HCT116 (cell line): ENCODE data around the gene DSG1. TPM values are rescaled to one million over a fixed set of nuclear protein-coding genes. Genes with fewer than 3 reads are reported as not detected.

ENCODE experiments used
- ATAC-seq: fragments of 200-7000 bp; cut with Tn5 transposase; 2 replicates; pipeline ENCODE4 v1.9.1; 2020; ENCODE audit warnings: mild to moderate bottlenecking, moderate library complexity
- BruUV-seq: library from RNA; stranded (reverse); fragments of 400-500 nt; replicated peaks from 2 replicates; lab custom pipeline; 2021; lab: Mats Ljungman, UMichigan
- CTCF ChIA-PET: fragments of 300-600 bp; sonication (Branson Sonifier 250); formaldehyde crosslinking; loops from one replicate; lab custom pipeline; 2021; ENCODE audit warnings: antibody characterized with exemption; lab: Charles Lee
- POLR2A ChIA-PET: fragments of 300-600, 350-600 bp; sonication (Branson Sonifier 250); formaldehyde crosslinking; loops from one replicate; lab custom pipeline; 2021; ENCODE audit warnings: antibody characterized with exemption; lab: Charles Lee
- RAD21 ChIA-PET, 2 experiments: fragments of 300-600 bp; sonication (Branson Sonifier 250); formaldehyde crosslinking; loops; one replicate each; lab custom pipeline; 2023; ENCODE audit warnings: low total read pairs in 2 of 2; ENCODE audit not compliant: uncharacterized antibody in 2 of 2, unreplicated experiment in 2 of 2, low non-redundant PET in 1 of 2; lab: Charles Lee
- DNase-seq: peaks from one replicate; pipeline ENCODE4 v3.0.0-alpha.2; 2010; ENCODE audit warnings: low read depth, low spot score
- H2AFZ ChIP-seq: fragments of 200-600 bp; shearing (Covaris generic), sonication (generic); 2 replicates; pipeline ENCODE4 v1.6.1; 2017; ENCODE audit warnings: low read depth, mixed run types, mixed read lengths, antibody characterized with exemption, low read length; ENCODE audit not compliant: poor library complexity, severe bottlenecking
- H3K27ac ChIP-seq: 2 replicates; pipeline ENCODE4 v1.5.1; 2012; ENCODE audit warnings: low read depth, low read length
- H3K27me3 ChIP-seq: fragments of 200-600 bp; sonication (generic); 2 replicates; pipeline ENCODE4 v1.6.1; 2016; ENCODE audit warnings: mixed run types, low read length, mixed read lengths; ENCODE audit not compliant: insufficient read depth
- H3K36me3 ChIP-seq, 2 experiments: fragments of 200-500 bp in 1 of 2; fragments of 200-600 bp in 1 of 2; sonication (Bioruptor generic) in 1 of 2; sonication (generic) in 1 of 2; 2 replicates each; pipeline versions ENCODE4 v1.5.1 to v1.6.1; 2014 to 2016; ENCODE audit warnings: low read length in 2 of 2, inconsistent platforms in 1 of 2, mixed read lengths in 1 of 2, mixed run types in 1 of 2; ENCODE audit not compliant: insufficient read depth in 2 of 2, control insufficient read depth in 1 of 2
- H3K4me1 ChIP-seq, 2 experiments: fragments of 200-600 bp in 1 of 2; sonication (generic) in 1 of 2; 2 replicates each; pipeline versions ENCODE4 v1.5.1 to v1.6.1; 2012 to 2017; ENCODE audit warnings: low read length in 2 of 2, inconsistent platforms in 1 of 2, mild to moderate bottlenecking in 1 of 2, mixed read lengths in 1 of 2, mixed run types in 1 of 2, moderate library complexity in 1 of 2; ENCODE audit not compliant: insufficient read depth in 2 of 2, control insufficient read depth in 1 of 2
- H3K4me2 ChIP-seq: fragments of 200-600 bp; sonication (generic); 2 replicates; pipeline ENCODE4 v1.6.1; 2017; ENCODE audit warnings: mixed run types, low read length, mixed read lengths
- H3K4me3 ChIP-seq, 2 experiments: fragments of 200-600 bp in 1 of 2; sonication (generic) in 1 of 2; replicated peaks in 1 of 2; 2 replicates each; pipeline ENCODE4 v1.5.1; 2011 to 2016; ENCODE audit warnings: low read length in 2 of 2, control low read depth in 1 of 2, low read depth in 1 of 2, mild to moderate bottlenecking in 1 of 2, mixed read lengths in 1 of 2, mixed run types in 1 of 2
- H3K79me2 ChIP-seq: fragments of 200-600 bp; sonication (generic); 2 replicates; pipeline ENCODE4 v1.6.1; 2017; ENCODE audit warnings: mild to moderate bottlenecking, mixed run types, low read length, moderate library complexity, mixed read lengths; ENCODE audit not compliant: insufficient read depth
- H3K9ac ChIP-seq: fragments of 200-600 bp; sonication (generic); 2 replicates; pipeline ENCODE4 v1.6.1; 2016; ENCODE audit warnings: low read length, mixed read lengths
- H3K9me2 ChIP-seq: fragments of 200-600 bp; sonication (generic), shearing (Covaris generic); 2 replicates; pipeline ENCODE4 v1.6.1; 2017; ENCODE audit warnings: mixed run types, mild to moderate bottlenecking, moderate library complexity; ENCODE audit not compliant: insufficient read depth
- H3K9me3 ChIP-seq, 2 experiments: fragments of 200-500 bp in 1 of 2; fragments of 200-600 bp in 1 of 2; sonication (Bioruptor generic) in 1 of 2; sonication (generic) in 1 of 2; 2 replicates each; pipeline ENCODE4 v1.6.1; 2014 to 2017; ENCODE audit warnings: low read length in 2 of 2, mixed read lengths in 2 of 2, inconsistent platforms in 1 of 2, low read depth in 1 of 2, mild to moderate bottlenecking in 1 of 2, mixed run types in 1 of 2, moderate library complexity in 1 of 2; ENCODE audit not compliant: control insufficient read depth in 1 of 2, insufficient read depth in 1 of 2
- H4K20me1 ChIP-seq: fragments of 200-600 bp; sonication (generic), shearing (Covaris generic); 2 replicates; pipeline ENCODE4 v1.6.1; 2017; ENCODE audit warnings: mixed run types, mild to moderate bottlenecking, moderate library complexity; ENCODE audit not compliant: insufficient read depth
- ATF3 ChIP-seq: IDR thresholded peaks from 2 replicates; pipeline ENCODE4 v1.6.1; 2012
- CBX3 ChIP-seq: IDR thresholded peaks from 2 replicates; pipeline ENCODE4 v1.6.1; 2012; ENCODE audit warnings: low read depth
- CEBPB ChIP-seq: IDR thresholded peaks from 2 replicates; pipeline ENCODE4 v1.6.1; 2012; ENCODE audit warnings: low read depth
- CTCF ChIP-seq, 3 experiments: fragments of 200-600 bp in 1 of 3; sonication (generic) in 1 of 3; IDR thresholded peaks in 2 of 3; conservative IDR thresholded peaks in 1 of 3; 2 replicates each; pipeline ENCODE4 v1.5.1; 2012 to 2017; ENCODE audit warnings: low read depth in 2 of 3, low read length in 2 of 3, antibody characterized with exemption in 1 of 3, borderline replicate concordance in 1 of 3, control low read depth in 1 of 3, mild to moderate bottlenecking in 1 of 3, mixed read lengths in 1 of 3, mixed run types in 1 of 3, moderate library complexity in 1 of 3; ENCODE audit not compliant: insufficient read depth in 1 of 3
- EGR1 ChIP-seq: IDR thresholded peaks from 2 replicates; pipeline ENCODE4 v1.6.1; 2012; ENCODE audit warnings: low read depth
- ELF1 ChIP-seq: IDR thresholded peaks from 2 replicates; pipeline ENCODE4 v1.6.1; 2012; ENCODE audit warnings: low read depth, borderline replicate concordance
- EZH2 ChIP-seq: fragments of 200-600 bp; sonication (generic); IDR thresholded peaks from 2 replicates; pipeline ENCODE4 v1.6.1; 2017; ENCODE audit warnings: antibody characterized with exemption, mixed run types
- FOSL1 ChIP-seq: IDR thresholded peaks from 2 replicates; pipeline ENCODE4 v1.6.1; 2012; ENCODE audit warnings: low read depth
- JUND ChIP-seq: IDR thresholded peaks from 2 replicates; pipeline ENCODE4 v1.6.1; 2012
- POLR2A ChIP-seq: IDR thresholded peaks from 2 replicates; pipeline ENCODE4 v1.7.0; 2011; ENCODE audit warnings: borderline replicate concordance; ENCODE audit not compliant: insufficient read depth, insufficient read length; ENCODE audit errors: extremely low read depth
- POLR2AphosphoS5 ChIP-seq: IDR thresholded peaks from 2 replicates; pipeline ENCODE4 v1.6.1; 2011; ENCODE audit warnings: mild to moderate bottlenecking, low read depth, low read length, moderate library complexity
- RAD21 ChIP-seq: IDR thresholded peaks from 2 replicates; pipeline ENCODE4 v1.6.1; 2012; ENCODE audit warnings: low read depth, mild to moderate bottlenecking
- REST ChIP-seq: IDR thresholded peaks from 2 replicates; pipeline ENCODE4 v1.6.1; 2012; ENCODE audit warnings: low read depth
- SIN3A ChIP-seq: IDR thresholded peaks from 2 replicates; pipeline ENCODE4 v1.6.1; 2012; ENCODE audit warnings: low read depth
- SP1 ChIP-seq: IDR thresholded peaks from 2 replicates; pipeline ENCODE4 v1.6.1; 2012; ENCODE audit warnings: low read depth
- SRF ChIP-seq: IDR thresholded peaks from 2 replicates; pipeline ENCODE4 v1.6.1; 2012; ENCODE audit warnings: low read depth
- TCF7L2 ChIP-seq: IDR thresholded peaks from 2 replicates; pipeline ENCODE4 v1.7.0; 2011; ENCODE audit warnings: borderline replicate concordance, inconsistent platforms; ENCODE audit not compliant: insufficient read depth, insufficient read length; ENCODE audit errors: extremely low read depth
- YY1 ChIP-seq: IDR thresholded peaks from 2 replicates; pipeline ENCODE4 v1.6.1; 2011; ENCODE audit warnings: low read length, low read depth, moderate library complexity, mild to moderate bottlenecking; ENCODE audit not compliant: insufficient replicate concordance; ENCODE audit errors: extremely low read depth
- ZBTB33 ChIP-seq: IDR thresholded peaks from 2 replicates; pipeline ENCODE4 v1.6.1; 2011; ENCODE audit warnings: mild to moderate bottlenecking, low read length, moderate library complexity; ENCODE audit not compliant: insufficient replicate concordance; ENCODE audit errors: extremely low read depth
- ZNF274 ChIP-seq: fragments of 200-500 bp; sonication (Bioruptor generic); IDR thresholded peaks from 2 replicates; pipeline ENCODE4 v1.6.1; 2014; ENCODE audit warnings: mild to moderate bottlenecking, low read depth, low read length, inconsistent platforms
- intact Hi-C: fragments of 100-400 bp; cut with micrococcal nuclease; formaldehyde crosslinking; loops from 2 replicates; pipeline ENCODE4 v1.10.0; 2022
- total RNA-seq: library from RNA; stranded (reverse); gene quantifications from one replicate; pipeline ENCODE4 v1.2.1, GENCODE V29; 2021; ENCODE audit not compliant: unreplicated experiment

The DSG1 gene
- total RNA-seq, 1 experiment from 2014 or later = not detected

- DNase-seq = no peak
- peaks cover 8 to 17% of the 10 kb centered on the region in 2 experiments; a peak in 3 of 4 replicates for H3K4me1 ChIP-seq
- BruUV-seq = no TSS peak
- H3K4me3 ChIP-seq = no peak overlapping the region
- no peaks in the 10 kb centered on the region for H3K36me3 ChIP-seq
- H3K27me3 ChIP-seq = no peaks in the 10 kb centered on the region
- no peaks in the 10 kb centered on the region for H3K9me2 ChIP-seq
- ChIA-PET POLR2A (no interaction called here), RAD21 (no interaction called here), CTCF (no interaction called here)
- H2AFZ ChIP-seq = peak overlapping the region; percentile 36
- H3K4me2 ChIP-seq = no peak overlapping the region; the same call in 1 of the 2 replicates
- intact Hi-C loops = loop anchor here (5.0 kb wide), 3 partner anchors 52 to 238 kb away; no protein-coding TSS in a partner anchor
- no peaks in the 10 kb centered on the region for H3K9me3 ChIP-seq
- no peak overlapping the region for H3K9ac ChIP-seq
- no peak for ATAC-seq
- no peaks in the 10 kb centered on the region for H3K79me2 ChIP-seq
- TF ChIP-seq CTCF (IDR thresholded peaks at IDR 0.05 in 2 of 3, conservative IDR thresholded peaks at IDR 0.05 in 1 of 3; ENCODE audit: borderline replicate concordance in 1 of 3, insufficient read depth in 1 of 3, low read depth in 2 of 3, low read length in 2 of 3) (no peak), ZBTB33 (no peak), EZH2 (no peak), JUND (no peak), CEBPB (no peak), YY1 (no peak), CBX3 (no peak), ATF3 (no peak), SP1 (no peak), POLR2A (no peak), RAD21 (no peak), EGR1 (no peak), SRF (no peak), REST (no peak), POLR2AphosphoS5 (no peak), TCF7L2 (no peak), FOSL1 (no peak), ZNF274 (no peak), SIN3A (no peak), ELF1 (no peak)
- H3K27ac ChIP-seq = no peak overlapping the region
- no peaks in the 10 kb centered on the region for H4K20me1 ChIP-seq
These were observed 48.4 kb upstream of the DSG1 start for GRCh38 chr18:31269566-31269965.
